Fibroblast of upper back skin (primary cell): Measurements from ENCODE around the gene AMY2B.
A peak's percentile ranks its signal among the peaks of the same experiment; 100 is the strongest.
"Not testable (repeated sequence)": the region's sequence is repeated elsewhere in the genome, so short reads cannot be mapped to it uniquely, and the experiment has no call there.

ENCODE experiments used
- DNase-seq: peaks from one replicate; pipeline ENCODE4 v3.0.0-alpha.2; 2013

Gene AMY2B

GRCh38 chr1:103571289-103571688 is at the start of gene AMY2B:
AMY2B (plus strand) TSS chr1:103571589; CDS start chr1:103571603, 14 bp downstream.
- DNase-seq: not testable (repeated sequence)

- DNase-seq: no peak
These were observed 48.0 kb upstream of the AMY2B start for GRCh38 chr1:103523346-103523745.

GRCh38 chr1:103525114-103525606 is 46.2 kb upstream of the AMY2B start:
- peak; percentile 49 for DNase-seq

- peak; percentile 92 for DNase-seq
These were observed 45.5 kb upstream of the AMY2B start, which contains the start of gene RNPC3 for GRCh38 chr1:103525607-103526507. RNPC3 (plus strand) TSS chr1:103525699; CDS start chr1:103526071, 372 bp downstream.

GRCh38 chr1:103527331-103527730 is 44.1 kb upstream of the AMY2B start:
- no peak for DNase-seq

- peak; percentile 33 for DNase-seq
These were observed 41.6 kb upstream of the AMY2B start for GRCh38 chr1:103529746-103530145.

GRCh38 chr1:103538226-103538625 is 33.2 kb upstream of the AMY2B start:
- no peak for DNase-seq

- no peak for DNase-seq
These were observed 30.0 kb upstream of the AMY2B start for GRCh38 chr1:103541431-103541830.

GRCh38 chr1:103546496-103546895 is 24.9 kb upstream of the AMY2B start:
- no peak for DNase-seq

GRCh38 chr1:103547840-103548239 is 23.5 kb upstream of the AMY2B start:
- DNase-seq: no peak

- DNase-seq: no peak
These were observed 11.0 kb upstream of the AMY2B start for GRCh38 chr1:103560427-103560826.

- DNase-seq: not testable (repeated sequence)
These were observed 10.3 kb upstream of the AMY2B start for GRCh38 chr1:103561124-103561523.

GRCh38 chr1:103561643-103562395 is 9.6 kb upstream of the AMY2B start:
- DNase-seq: no peak

GRCh38 chr1:103563056-103563455 is 8.3 kb upstream of the AMY2B start:
- DNase-seq: no peak

GRCh38 chr1:103569493-103569892 is 1.9 kb upstream of the AMY2B start:
- no peak for DNase-seq

GRCh38 chr1:103576065-103576464 is 4.7 kb downstream of the AMY2B start:
- DNase-seq: peak; percentile 1

GRCh38 chr1:103576784-103577183 is 5.4 kb downstream of the AMY2B start:
- not testable (repeated sequence) for DNase-seq

- DNase-seq: no peak
These were observed 11.1 kb downstream of the AMY2B start for GRCh38 chr1:103582464-103582863.

GRCh38 chr1:103583887-103584286 is 12.5 kb downstream of the AMY2B start:
- no peak for DNase-seq

GRCh38 chr1:103584537-103584936 is 13.1 kb downstream of the AMY2B start:
- no peak for DNase-seq

- not testable (repeated sequence) for DNase-seq
These were observed 31.4 kb downstream of the AMY2B start for GRCh38 chr1:103602740-103603139.

GRCh38 chr1:103616362-103616761 is 45.0 kb downstream of the AMY2B start:
- no peak for DNase-seq

GRCh38 chr1:103616994-103617477 is 45.6 kb downstream of the AMY2B start, which contains the start of gene AMY2A:
AMY2A (plus strand) TSS chr1:103617427; CDS start chr1:103617441, 14 bp downstream.
- not testable (repeated sequence) for DNase-seq
